CD4-positive, alpha-beta T cell (primary cell): Measurements from ENCODE around the gene VTA1. TPM values are rescaled to one million over a fixed set of nuclear protein-coding genes. Genes with fewer than 3 reads are reported as not detected.

Experiments
- ATAC-seq: fragments of 200-7000 bp; cut with Tn5 transposase; one replicate; pipeline ENCODE4 v1.10.0; 2022; ENCODE audit warnings: mild to moderate bottlenecking; ENCODE audit not compliant: poor library complexity
- CTCF ChIA-PET: fragments of 350-600 bp; sonication (Branson Sonifier 250); formaldehyde crosslinking; loops from one replicate; lab custom pipeline; 2021; ENCODE audit warnings: antibody characterized with exemption, inconsistent platforms; lab: Charles Lee
- POLR2A ChIA-PET: fragments of 350-600 bp; sonication (Branson Sonifier 250); formaldehyde crosslinking; loops from one replicate; lab custom pipeline; 2021; ENCODE audit warnings: antibody characterized with exemption, inconsistent platforms; lab: Charles Lee
- DNase-seq, 14 experiments: peaks; one replicate each; pipeline ENCODE4 v3.0.0-alpha.2; 2013 to 2020; ENCODE audit warnings: mixed read lengths in 2 of 14
- H3K27ac ChIP-seq, 2 donors: one replicate each; pipeline versions ENCODE4 v1.5.1 to v1.7.0; 2013; ENCODE audit warnings: low read length in 2 of 2, low read depth in 1 of 2, mild to moderate bottlenecking in 1 of 2
- H3K27me3 ChIP-seq, 2 experiments: 1 replicate in 1 of 2; 2 replicates in 1 of 2; pipeline versions ENCODE4 v1.6.1 to v1.7.0; 2013; ENCODE audit warnings: low read length in 2 of 2, control low read depth in 1 of 2, mild to moderate bottlenecking in 1 of 2, moderate library complexity in 1 of 2; ENCODE audit not compliant: insufficient read depth in 2 of 2, control insufficient read depth in 1 of 2
- H3K36me3 ChIP-seq: one replicate; pipeline ENCODE4 v1.6.1; 2013; ENCODE audit warnings: low read length, control low read depth; ENCODE audit not compliant: insufficient read depth
- H3K4me1 ChIP-seq: one replicate; pipeline ENCODE4 v1.6.1; 2013; ENCODE audit warnings: low read length, control low read depth; ENCODE audit not compliant: insufficient read depth
- H3K4me3 ChIP-seq: one replicate; pipeline ENCODE4 v1.5.1; 2013; ENCODE audit warnings: mild to moderate bottlenecking, low read length, moderate library complexity
- H3K9me3 ChIP-seq, 2 experiments: 1 replicate in 1 of 2; 2 replicates in 1 of 2; pipeline versions ENCODE4 v1.6.1 to v1.7.0; 2013; ENCODE audit warnings: low read length in 2 of 2, mild to moderate bottlenecking in 2 of 2, control low read depth in 1 of 2, moderate library complexity in 1 of 2; ENCODE audit not compliant: control insufficient read depth in 1 of 2, insufficient read depth in 1 of 2
- H3K27ac Mint-ChIP-seq: one replicate; pipeline ENCODE4 v1.8.0; 2020; ENCODE audit warnings: mixed read lengths
- H3K27me3 Mint-ChIP-seq: one replicate; pipeline ENCODE4 v1.8.0; 2021; ENCODE audit warnings: mixed read lengths
- H3K36me3 Mint-ChIP-seq: one replicate; pipeline ENCODE4 v1.8.0; 2021; ENCODE audit warnings: low read depth, mixed read lengths
- H3K4me1 Mint-ChIP-seq: one replicate; pipeline ENCODE4 v1.8.0; 2021; ENCODE audit warnings: low read depth, mixed read lengths
- H3K4me3 Mint-ChIP-seq: one replicate; pipeline ENCODE4 v1.8.0; 2020; ENCODE audit warnings: mild to moderate bottlenecking, mixed read lengths
- H3K9me3 Mint-ChIP-seq: one replicate; pipeline ENCODE4 v1.8.0; 2020; ENCODE audit warnings: mixed read lengths
- intact Hi-C, 2 experiments: fragments of 100-400 bp; cut with DNase I in 1 of 2; cut with micrococcal nuclease in 1 of 2; formaldehyde crosslinking; loops; one replicate each; pipeline versions ENCODE4 v1.15.1 to v1.9.0; 2023 to 2025; cut with DNase I, micrococcal nuclease
- total RNA-seq, 174 experiments: library from RNA in 2 of 174; stranded (reverse) in 2 of 174; gene quantifications; one replicate each; pipeline ENCODE4 v1.2.3 and lab custom pipeline; 2021 to 2026
- TF ChIP-seq, protein P1 (sequence below): fragments of 200-600 bp; IDR thresholded peaks from one replicate; pipeline ENCODE4 v1.8.0; 2022; ENCODE audit warnings: antibody characterized with exemption, mild to moderate bottlenecking

The VTA1 gene
- total RNA-seq, 2 experiments from 2014 or later = 13.5 to 18.0 TPM

DNA sequence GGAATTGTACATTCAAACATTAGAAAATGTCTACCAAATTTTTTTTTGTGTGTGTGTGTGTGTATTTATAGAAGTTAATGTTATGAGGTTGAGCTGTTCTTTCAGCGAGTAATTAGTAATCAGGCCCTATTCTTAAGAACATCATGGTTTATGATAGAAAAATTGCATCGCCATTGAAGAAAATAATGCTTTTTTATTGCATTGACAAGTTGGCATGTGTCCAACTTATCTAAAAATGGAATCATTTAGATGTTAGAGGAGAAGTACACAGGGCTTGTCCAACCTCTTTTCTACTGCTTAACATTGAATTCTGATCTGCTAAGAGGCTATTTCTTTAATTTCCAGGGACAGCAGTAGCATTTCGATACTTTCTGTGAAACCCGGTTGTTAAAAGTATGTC, 93.1 kb downstream of the VTA1 start:
- Histone ChIP-seq H3K27me3 (peaks cover 0 to 6% of the 10 kb centered on the region in 2 experiments), H3K9me3 (no peaks in the 10 kb centered on the region), H3K4me3 (no peak overlapping the region), H3K36me3 (no peaks in the 10 kb centered on the region), H3K4me1 (no peaks in the 10 kb centered on the region), H3K27ac (no peak overlapping the region)
- no peaks in the 10 kb centered on the region for H3K36me3 Mint-ChIP-seq
- no peaks in the 10 kb centered on the region for H3K9me3 Mint-ChIP-seq
- intact Hi-C loops = no loop called here
- POLR2A ChIA-PET = no interaction called here
- CTCF ChIA-PET = no interaction called here
- no peak overlapping the region for H3K4me3 Mint-ChIP-seq
- TF ChIP-seq, protein P1, sequence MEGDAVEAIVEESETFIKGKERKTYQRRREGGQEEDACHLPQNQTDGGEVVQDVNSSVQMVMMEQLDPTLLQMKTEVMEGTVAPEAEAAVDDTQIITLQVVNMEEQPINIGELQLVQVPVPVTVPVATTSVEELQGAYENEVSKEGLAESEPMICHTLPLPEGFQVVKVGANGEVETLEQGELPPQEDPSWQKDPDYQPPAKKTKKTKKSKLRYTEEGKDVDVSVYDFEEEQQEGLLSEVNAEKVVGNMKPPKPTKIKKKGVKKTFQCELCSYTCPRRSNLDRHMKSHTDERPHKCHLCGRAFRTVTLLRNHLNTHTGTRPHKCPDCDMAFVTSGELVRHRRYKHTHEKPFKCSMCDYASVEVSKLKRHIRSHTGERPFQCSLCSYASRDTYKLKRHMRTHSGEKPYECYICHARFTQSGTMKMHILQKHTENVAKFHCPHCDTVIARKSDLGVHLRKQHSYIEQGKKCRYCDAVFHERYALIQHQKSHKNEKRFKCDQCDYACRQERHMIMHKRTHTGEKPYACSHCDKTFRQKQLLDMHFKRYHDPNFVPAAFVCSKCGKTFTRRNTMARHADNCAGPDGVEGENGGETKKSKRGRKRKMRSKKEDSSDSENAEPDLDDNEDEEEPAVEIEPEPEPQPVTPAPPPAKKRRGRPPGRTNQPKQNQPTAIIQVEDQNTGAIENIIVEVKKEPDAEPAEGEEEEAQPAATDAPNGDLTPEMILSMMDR = no peak
- no peak for DNase-seq
- ATAC-seq = no peak
- no peaks in the 10 kb centered on the region for H3K4me1 Mint-ChIP-seq
- H3K27ac Mint-ChIP-seq = no peak overlapping the region
- H3K27me3 Mint-ChIP-seq = no peaks in the 10 kb centered on the region

DNA sequence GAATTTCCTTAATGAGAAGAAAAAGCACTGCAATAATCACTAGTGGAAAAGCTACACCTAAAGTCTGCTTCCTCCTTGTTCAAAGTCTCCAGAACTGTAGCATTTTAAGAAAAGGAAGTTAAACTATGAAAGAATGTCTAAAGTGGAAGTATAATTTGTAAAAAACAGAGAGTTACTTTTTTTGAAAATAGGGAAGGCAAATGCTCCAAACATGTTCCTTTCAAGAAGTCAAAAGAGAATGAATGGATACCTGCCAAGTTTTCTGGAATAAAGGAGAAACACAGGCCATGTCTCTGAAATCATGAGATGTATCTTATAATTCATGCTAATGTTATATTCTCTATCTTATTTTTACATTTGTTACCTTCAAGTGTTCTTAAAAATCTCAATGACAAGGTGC, 94.0 kb downstream of the VTA1 start:
- H3K36me3 ChIP-seq = no peaks in the 10 kb centered on the region
- DNase-seq = no peak
- Mint-ChIP-seq H3K4me1 (no peaks in the 10 kb centered on the region), H3K9me3 (no peaks in the 10 kb centered on the region), H3K36me3 (no peaks in the 10 kb centered on the region), H3K27me3 (no peaks in the 10 kb centered on the region), H3K4me3 (no peak overlapping the region), H3K27ac (no peak overlapping the region)
- intact Hi-C loops = no loop called here
- no peak overlapping the region for H3K4me3 ChIP-seq
- H3K4me1 ChIP-seq = no peaks in the 10 kb centered on the region
- no peak overlapping the region for H3K27ac ChIP-seq
- TF ChIP-seq, protein P1 = no peak
- POLR2A ChIA-PET = no interaction called here
- H3K27me3 ChIP-seq = peaks cover 0 to 6% of the 10 kb centered on the region in 2 experiments
- no peaks in the 10 kb centered on the region for H3K9me3 ChIP-seq
- CTCF ChIA-PET = no interaction called here
- ATAC-seq = no peak

DNA sequence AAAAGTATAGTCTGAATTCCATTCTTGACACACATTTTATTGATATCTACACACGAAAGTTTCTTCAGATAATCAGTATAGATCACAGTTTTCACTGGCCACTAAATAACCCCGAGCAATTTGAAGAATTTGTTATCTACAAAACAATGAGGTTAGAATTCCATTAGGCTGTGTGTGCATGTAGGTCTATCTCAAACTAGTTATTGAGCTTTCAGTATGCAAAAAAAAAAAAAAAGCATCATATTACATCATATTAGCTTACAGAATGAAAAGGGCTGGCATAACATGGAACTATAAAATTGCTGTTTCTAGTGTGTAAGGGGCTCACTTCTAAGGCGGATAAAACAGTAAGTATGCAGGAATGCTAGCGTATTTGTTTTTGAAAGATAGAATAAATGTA, 95.2 kb downstream of the VTA1 start:
- no peak overlapping the region for H3K4me3 ChIP-seq
- no peaks in the 10 kb centered on the region for H3K9me3 ChIP-seq
- H3K36me3 Mint-ChIP-seq = no peaks in the 10 kb centered on the region
- no peaks in the 10 kb centered on the region for H3K9me3 Mint-ChIP-seq
- TF ChIP-seq, protein P1 = no peak
- ChIA-PET CTCF (interaction anchor here (0.7 kb wide), 1 partner anchor 34 kb away, joined by 4 read pairs; no protein-coding TSS in a partner anchor), POLR2A (no interaction called here)
- no peak overlapping the region for H3K27ac Mint-ChIP-seq
- ATAC-seq = no peak
- intact Hi-C loops = no loop called here
- no peak for DNase-seq
- H3K4me3 Mint-ChIP-seq = no peak overlapping the region
- H3K4me1 Mint-ChIP-seq = no peaks in the 10 kb centered on the region
- peaks cover 0 to 6% of the 10 kb centered on the region in 2 experiments for H3K27me3 ChIP-seq
- H3K4me1 ChIP-seq = no peaks in the 10 kb centered on the region
- no peak overlapping the region for H3K27ac ChIP-seq
- no peaks in the 10 kb centered on the region for H3K36me3 ChIP-seq
- H3K27me3 Mint-ChIP-seq = no peaks in the 10 kb centered on the region
